WI38 (cell line): ENCODE measurements around the gene PLEKHG3.

Experiments
- H3K4me3 ChIP-seq: 2 replicates; pipeline ENCODE4 v1.5.1; 2011; ENCODE audit warnings: low read depth, mild to moderate bottlenecking, control low read depth, low read length
- TF ChIP-seq, protein P1 (sequence below): IDR thresholded peaks from 2 replicates; pipeline ENCODE4 v1.5.1; 2012; ENCODE audit warnings: low read depth, mild to moderate bottlenecking, control low read depth, low read length

Gene PLEKHG3

DNA sequence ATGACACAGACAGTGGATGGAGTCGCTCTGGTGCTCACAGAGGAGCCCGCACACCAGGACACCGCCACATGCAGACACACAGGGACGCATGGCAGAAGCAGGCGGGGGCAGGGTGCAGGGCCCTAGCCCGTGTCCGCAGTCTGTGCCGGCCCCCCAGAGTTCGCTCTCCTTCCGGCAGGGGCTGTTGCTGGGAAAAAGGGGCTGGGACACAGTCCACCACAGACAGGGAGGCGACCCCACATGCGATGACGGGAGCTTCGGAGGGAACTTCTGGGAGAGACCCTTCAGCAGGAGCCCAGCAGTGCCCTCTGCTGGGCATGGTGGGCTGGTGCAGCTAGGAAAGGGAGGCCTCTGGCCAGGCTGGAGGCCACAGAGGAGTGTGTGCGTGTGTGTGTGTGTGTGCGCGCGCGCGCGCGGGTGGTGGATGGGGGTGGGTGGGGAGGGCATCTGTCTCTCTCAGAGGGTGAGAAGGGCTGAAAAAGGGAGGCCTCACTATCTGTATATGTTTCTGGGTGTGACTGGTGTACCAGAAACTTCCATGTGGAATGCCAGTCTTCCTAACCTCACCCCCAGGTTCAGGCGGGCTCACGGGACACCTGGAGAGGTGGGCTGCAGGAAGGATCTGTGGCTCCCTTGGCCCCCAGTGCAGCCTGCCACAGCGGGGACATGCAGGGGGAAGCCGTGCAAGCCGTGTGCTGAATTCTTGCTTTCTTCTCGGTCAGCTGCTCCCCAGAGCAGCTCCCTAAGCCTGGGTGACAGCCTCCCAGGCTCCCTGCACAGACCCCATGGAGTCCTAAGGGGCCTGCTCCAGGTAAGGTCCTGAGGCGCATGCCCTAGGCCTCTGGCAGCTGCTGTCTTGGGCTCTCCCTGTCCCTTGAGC lies 60.7 kb downstream of the PLEKHG3 start:
- peak overlapping the region; percentile 22; the same call in 1 of the 2 replicates for H3K4me3 ChIP-seq

DNA sequence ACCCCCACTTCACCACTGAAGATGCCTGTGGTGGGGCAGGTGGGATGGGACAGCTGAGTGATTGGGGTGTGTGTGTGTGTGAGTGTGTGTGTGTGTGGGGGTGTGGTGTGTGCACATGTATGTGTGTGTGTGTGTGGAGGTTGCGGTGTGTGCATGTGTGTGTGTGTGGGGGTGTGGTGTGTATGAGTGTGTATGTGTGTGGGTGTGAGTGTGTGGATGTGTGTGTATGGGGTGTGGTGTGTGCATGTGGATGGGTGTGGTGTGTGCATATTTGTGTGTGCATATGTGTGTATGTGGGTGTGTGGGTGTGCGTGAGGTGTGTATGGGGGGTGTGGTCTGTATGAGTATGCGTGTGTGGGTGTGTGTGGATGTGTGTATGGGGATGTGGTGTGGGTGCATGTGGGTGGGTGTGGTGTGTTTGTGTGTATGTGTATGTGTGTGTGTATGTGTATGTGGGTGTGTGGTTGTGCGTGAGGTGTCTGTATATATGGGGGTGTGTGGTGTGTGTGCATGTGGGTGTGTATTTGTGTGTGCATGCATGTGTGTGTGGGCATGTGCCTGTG lies 61.6 kb downstream of the PLEKHG3 start:
- TF ChIP-seq, protein P1, sequence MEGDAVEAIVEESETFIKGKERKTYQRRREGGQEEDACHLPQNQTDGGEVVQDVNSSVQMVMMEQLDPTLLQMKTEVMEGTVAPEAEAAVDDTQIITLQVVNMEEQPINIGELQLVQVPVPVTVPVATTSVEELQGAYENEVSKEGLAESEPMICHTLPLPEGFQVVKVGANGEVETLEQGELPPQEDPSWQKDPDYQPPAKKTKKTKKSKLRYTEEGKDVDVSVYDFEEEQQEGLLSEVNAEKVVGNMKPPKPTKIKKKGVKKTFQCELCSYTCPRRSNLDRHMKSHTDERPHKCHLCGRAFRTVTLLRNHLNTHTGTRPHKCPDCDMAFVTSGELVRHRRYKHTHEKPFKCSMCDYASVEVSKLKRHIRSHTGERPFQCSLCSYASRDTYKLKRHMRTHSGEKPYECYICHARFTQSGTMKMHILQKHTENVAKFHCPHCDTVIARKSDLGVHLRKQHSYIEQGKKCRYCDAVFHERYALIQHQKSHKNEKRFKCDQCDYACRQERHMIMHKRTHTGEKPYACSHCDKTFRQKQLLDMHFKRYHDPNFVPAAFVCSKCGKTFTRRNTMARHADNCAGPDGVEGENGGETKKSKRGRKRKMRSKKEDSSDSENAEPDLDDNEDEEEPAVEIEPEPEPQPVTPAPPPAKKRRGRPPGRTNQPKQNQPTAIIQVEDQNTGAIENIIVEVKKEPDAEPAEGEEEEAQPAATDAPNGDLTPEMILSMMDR, result no peak
- no peak overlapping the region for H3K4me3 ChIP-seq

More for the DNA sequence above, 60.7 kb downstream of the PLEKHG3 start:
- TF ChIP-seq, protein P1, result peak; percentile 96

DNA sequence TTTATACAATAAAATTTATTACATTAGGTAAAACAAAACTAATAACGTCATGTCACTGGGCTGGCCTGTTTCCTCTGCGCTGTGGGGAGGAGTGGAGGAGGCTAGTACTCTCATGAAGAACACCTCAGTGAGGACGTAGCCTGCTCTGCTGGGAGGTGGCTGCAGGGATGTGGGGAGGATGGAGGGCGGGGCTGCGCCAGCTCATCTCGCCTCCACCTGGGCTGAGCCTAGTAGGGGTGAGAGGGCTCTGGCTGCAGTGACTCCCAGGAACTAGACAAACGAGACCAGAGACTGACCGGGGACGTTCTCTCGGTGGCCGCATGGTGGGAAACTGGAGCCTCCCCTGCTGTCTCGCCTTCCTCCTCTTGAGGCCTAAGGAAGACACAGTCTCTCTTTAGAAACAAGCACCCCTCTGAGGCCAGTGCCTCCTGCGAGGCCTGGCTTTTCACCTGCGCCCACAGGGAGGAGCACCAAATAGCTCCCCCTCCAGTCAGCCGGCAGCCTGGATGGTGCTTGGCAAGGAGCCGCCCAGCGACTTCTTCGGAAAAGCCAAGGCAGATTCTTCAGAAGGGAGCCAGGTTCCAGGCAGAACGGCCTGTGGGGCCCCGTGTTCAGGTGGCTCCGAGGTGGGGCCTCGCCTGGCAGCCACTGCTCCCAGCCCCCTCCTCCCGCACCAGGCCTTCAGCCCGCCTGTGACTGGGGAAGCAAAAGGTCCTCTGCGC lies 62.4 kb downstream of the PLEKHG3 start:
- TF ChIP-seq, protein P1, result no peak
- no peak overlapping the region for H3K4me3 ChIP-seq

DNA sequence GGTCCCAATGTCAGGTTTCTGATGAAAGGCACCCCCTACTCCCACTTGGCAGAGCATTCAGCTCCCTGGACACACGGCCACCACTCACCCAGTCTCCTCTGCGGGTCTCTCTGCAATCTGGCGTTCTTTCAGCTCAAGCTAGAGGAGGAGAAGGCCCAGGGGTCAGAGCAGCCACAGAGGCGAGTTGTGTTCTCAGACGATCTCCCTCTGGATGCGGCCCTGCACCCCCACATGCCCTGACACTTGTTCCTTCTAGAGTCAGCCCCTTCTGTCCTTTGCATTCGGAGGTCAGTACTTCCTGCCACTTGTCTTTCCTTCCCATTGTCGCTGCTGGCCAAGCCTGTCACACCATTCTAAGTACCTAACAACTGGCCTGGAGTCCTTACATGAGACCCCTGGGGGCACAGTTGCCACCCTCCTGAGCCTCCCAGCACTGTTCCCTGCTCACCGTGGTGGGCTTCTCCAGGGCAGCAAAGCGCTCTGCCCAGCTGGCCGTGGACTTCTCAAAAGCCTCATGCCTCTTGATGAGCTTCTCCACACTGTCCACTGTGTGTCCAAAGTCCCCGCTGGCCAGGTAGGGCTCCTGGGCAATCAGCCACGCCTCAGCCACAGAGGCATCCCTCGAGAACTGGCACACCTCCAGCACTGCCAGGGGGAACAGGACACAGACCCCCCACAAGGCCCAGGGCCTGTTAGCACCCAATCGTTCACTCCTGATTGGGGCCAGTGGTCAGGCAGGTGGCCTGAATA lies 63.2 kb downstream of the PLEKHG3 start:
- TF ChIP-seq, protein P1, result no peak
- no peak overlapping the region for H3K4me3 ChIP-seq

DNA sequence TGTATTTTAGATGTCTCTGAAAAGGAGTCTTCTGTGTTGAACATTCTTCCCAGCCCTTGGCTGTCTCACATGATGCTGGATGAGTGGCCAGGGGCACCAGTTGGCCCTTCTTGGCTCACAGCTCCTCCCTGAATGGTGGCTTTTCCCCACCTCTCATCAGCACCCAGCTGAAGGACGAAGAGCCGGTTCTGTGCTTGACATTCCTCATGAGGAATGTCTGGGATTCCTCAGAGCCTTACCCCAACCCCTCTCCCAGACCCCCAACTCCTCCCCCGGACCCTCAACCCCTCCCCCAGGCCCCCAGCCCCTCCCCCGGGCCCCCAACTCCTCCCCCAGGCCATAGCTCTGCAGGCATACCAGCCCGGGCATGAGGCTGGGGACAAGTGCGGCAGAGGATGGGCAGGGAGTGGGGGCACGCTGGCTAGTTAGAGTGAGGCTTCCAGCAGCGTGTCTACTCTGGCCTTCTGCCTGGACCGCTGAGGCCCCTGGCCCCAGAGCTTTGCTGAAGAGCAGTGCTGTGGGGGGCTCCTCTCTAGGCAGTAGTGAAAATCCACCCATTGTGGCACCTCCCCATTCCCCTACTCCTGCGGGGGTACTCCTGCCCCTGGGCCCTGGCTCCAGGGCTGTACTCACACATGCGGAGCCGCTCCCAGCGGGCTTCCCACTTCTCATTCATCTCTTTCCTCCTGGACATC lies 64.3 kb downstream of the PLEKHG3 start:
- no peak overlapping the region for H3K4me3 ChIP-seq
- TF ChIP-seq, protein P1, result no peak

DNA sequence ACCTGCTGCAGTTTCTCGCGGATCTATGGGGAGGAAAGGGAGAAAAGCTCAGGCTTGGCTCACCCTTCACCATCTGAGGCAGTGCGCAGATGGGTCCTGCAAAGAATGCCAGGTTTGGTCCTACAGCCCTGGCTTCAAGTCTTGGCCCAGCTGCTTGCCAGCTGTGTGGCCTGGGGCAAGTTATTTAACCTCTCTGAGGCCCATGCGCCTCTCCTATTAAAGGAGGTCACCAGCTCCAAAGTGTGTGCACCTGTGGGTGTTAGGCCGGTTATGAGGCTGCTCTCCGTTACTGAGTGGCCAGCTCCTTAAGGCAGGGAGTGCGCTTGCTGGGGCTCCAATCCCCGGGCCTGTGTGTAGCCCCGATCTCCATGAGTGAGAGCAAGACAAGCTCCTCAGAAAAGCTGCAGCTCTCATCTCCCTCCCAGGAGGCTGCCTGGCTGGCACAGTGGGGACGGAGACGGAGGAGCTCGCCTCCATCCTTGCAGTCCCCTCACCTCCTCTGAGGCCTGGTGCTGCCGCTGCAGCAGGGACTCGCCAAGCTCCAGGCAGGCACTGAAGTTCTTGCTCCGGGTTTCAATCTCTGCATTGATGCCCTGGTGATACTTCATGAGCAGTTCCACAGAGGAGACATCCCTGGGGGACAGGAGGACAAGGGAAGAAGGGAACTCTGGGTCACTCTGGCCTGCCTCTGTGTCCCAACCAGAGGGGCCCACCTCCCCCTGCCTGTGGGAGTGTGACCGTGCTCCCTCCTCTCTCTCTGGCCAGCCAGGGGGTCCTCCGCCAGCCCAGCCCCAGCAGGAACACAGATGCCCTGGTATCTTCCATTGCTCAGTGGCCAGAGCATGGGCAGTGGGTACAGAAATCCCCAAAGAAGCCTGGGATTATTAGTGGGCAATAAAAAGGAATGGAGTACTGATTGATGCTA lies 65.1 kb downstream of the PLEKHG3 start:
- TF ChIP-seq, protein P1, result no peak
- H3K4me3 ChIP-seq, result no peak overlapping the region
